ENCODE measurements around the gene FAM8A1. TPM values are rescaled to one million over a fixed set of nuclear protein-coding genes. Genes with fewer than 3 reads are reported as not detected.

The FAM8A1 gene
- total RNA-seq, 1 donor from 2014 or later: 29.8 TPM

DNA sequence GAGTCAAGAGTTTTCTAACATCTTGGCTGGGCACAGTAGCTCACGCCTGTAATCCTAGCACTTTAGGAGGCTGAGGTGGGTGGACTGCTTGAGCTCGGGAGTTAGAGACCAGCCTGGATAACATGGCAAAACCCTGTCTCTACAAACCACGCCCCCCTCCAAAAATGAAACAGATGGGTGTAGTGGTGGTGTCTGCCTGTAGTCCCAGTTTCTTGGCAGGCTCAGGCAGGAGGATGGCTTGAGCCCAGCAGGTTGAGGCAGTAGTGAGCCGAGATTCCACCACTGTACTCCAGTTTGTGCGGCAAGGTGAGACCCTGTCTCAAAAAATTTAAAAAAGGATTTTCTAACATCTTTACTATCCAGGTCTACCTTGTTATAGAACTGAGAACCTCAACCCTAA lies 22.0 kb downstream of the FAM8A1 start:
- Histone ChIP-seq H3K9me3 (no peaks in the 10 kb centered on the region), H3K27ac (no peak overlapping the region), H3K36me3 (peaks cover 62% of the 10 kb centered on the region), H3K4me1 (no peaks in the 10 kb centered on the region), H3K4me3 (no peak overlapping the region), H3K27me3 (ENCODE audit: low read depth) (no peaks in the 10 kb centered on the region)
- no peak for ATAC-seq
- TF ChIP-seq, protein P1, sequence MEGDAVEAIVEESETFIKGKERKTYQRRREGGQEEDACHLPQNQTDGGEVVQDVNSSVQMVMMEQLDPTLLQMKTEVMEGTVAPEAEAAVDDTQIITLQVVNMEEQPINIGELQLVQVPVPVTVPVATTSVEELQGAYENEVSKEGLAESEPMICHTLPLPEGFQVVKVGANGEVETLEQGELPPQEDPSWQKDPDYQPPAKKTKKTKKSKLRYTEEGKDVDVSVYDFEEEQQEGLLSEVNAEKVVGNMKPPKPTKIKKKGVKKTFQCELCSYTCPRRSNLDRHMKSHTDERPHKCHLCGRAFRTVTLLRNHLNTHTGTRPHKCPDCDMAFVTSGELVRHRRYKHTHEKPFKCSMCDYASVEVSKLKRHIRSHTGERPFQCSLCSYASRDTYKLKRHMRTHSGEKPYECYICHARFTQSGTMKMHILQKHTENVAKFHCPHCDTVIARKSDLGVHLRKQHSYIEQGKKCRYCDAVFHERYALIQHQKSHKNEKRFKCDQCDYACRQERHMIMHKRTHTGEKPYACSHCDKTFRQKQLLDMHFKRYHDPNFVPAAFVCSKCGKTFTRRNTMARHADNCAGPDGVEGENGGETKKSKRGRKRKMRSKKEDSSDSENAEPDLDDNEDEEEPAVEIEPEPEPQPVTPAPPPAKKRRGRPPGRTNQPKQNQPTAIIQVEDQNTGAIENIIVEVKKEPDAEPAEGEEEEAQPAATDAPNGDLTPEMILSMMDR (IDR thresholded peaks at IDR 0.05): no peak
- DNase-seq: no peak
- intact Hi-C loops (cut with DNase I): no loop called here

DNA sequence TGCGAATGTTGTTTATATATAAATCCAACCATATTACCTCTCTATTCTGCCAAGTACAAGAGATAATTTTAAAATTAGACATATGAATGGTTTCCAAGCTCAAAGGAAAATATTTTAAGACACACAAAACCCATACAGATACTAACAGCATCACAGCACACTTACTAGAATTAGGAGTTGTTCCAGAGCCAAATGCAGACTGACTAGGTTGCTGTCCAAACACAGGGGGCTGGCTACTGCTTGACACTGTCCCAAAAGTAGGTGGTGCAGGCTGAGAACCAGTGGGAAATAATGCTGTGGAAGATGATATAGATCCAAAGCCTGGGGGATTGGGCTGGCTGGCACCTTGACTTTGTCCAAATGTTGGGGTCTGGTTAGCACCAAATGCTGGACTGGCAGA lies 24.3 kb downstream of the FAM8A1 start:
- H3K27me3 ChIP-seq (ENCODE audit: low read depth): no peaks in the 10 kb centered on the region
- no peak overlapping the region for H3K4me3 ChIP-seq
- H3K36me3 ChIP-seq: peaks cover 72% of the 10 kb centered on the region
- H3K9me3 ChIP-seq: no peaks in the 10 kb centered on the region
- DNase-seq (no peak), ATAC-seq (no peak)
- peaks cover 2% of the 10 kb centered on the region for H3K4me1 ChIP-seq
- no peak overlapping the region for H3K27ac ChIP-seq
- intact Hi-C loops (cut with DNase I): no loop called here
- TF ChIP-seq, protein P1 (IDR thresholded peaks at IDR 0.05): no peak

DNA sequence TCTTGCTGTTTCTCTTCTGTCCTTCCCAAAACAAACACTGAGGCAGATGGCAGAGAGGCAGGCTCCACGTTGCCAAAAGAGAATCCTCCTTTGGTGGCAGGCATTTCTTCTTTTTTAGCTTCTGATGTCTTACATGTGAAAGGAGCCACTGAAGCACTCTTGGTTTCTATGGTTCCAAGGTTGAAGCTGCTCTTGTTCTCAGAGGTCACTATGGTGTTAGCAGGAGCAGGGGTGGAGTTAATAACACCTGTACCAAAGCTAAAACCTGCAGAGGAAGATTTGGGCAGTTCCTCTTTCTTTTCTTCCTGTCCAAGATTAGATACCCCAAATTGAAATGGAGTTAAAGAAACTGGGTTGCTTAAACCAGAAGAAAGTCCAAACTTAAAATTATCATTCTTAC lies 28.8 kb downstream of the FAM8A1 start:
- DNase-seq (no peak), ATAC-seq (no peak)
- Histone ChIP-seq H3K27me3 (ENCODE audit: low read depth) (no peaks in the 10 kb centered on the region), H3K9me3 (no peaks in the 10 kb centered on the region), H3K36me3 (peaks cover 72% of the 10 kb centered on the region), H3K27ac (no peak overlapping the region), H3K4me1 (peaks cover 17% of the 10 kb centered on the region), H3K4me3 (no peak overlapping the region)
- intact Hi-C loops (cut with DNase I): no loop called here
- TF ChIP-seq, protein P1 (IDR thresholded peaks at IDR 0.05): no peak

DNA sequence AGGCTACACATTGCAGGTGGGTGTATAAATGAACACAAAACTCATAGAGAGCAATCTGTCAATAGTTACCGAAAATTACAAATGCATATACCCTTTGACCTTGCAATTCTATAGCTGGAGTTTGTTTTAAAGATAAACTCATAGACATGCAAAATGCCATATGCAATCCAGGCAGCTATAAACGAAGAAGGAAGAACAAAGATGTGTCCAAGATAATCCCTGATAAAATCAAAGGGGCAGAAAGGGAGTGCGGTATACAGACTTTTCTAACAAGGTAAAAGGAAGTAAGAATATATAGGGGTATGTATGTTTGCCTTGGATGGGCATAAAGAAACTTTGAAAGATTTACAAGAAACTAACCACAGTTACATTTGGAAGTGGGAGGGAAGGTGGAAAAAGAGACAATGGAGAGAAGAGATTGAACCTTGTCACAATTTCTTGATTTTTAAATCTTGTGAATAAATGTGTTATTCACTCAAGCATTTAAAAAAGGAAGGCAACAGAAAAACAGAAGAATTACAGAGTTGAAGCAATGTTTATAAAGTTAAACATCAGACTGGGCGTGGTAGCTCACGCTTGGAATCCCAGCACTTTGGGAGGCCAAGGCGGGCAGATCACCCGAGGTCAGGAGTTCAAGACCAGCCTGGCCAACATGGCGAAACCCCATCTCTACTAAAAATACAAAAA lies 29.9 kb downstream of the FAM8A1 start:
- peaks cover 17% of the 10 kb centered on the region for H3K4me1 ChIP-seq
- H3K27me3 ChIP-seq (ENCODE audit: low read depth): no peaks in the 10 kb centered on the region
- no peak overlapping the region for H3K4me3 ChIP-seq
- H3K9me3 ChIP-seq: no peaks in the 10 kb centered on the region
- intact Hi-C loops (cut with DNase I): no loop called here
- no peak overlapping the region for H3K27ac ChIP-seq
- DNase-seq (no peak), ATAC-seq (no peak)
- peaks cover 62% of the 10 kb centered on the region for H3K36me3 ChIP-seq
- TF ChIP-seq, protein P1 (IDR thresholded peaks at IDR 0.05): no peak

DNA sequence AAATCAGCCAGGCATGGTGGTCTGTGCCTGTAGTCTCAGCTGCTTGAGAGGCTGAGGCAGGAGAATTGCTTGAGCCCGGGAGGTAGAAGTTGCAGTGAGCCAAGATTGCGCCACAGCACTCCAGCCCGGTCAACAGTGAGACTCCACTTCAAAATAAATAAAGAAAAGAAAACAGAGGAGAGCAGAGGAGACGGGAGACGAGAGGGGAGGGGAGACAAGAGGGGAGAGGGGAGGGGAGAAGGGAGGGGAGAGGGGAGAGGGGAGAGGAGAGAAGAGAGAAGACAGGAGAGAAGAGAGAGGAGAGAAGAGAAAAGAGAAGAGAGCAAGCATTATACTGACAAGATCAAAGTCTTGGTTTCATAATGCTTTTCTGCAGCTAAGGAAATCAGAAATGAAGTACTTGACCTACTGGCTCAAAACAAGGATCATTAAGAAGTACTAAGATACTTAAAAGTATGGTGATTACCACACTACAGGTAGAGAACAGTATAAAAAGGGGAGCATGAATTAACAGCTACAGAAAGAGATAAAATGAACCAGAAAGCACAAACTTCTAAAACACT lies 30.5 kb downstream of the FAM8A1 start:
- DNase-seq: peak; percentile 75
- no peak overlapping the region for H3K4me3 ChIP-seq
- TF ChIP-seq, protein P1 (IDR thresholded peaks at IDR 0.05): no peak
- H3K4me1 ChIP-seq: peaks cover 17% of the 10 kb centered on the region
- intact Hi-C loops (cut with DNase I): no loop called here
- H3K27me3 ChIP-seq (ENCODE audit: low read depth): no peaks in the 10 kb centered on the region
- no peaks in the 10 kb centered on the region for H3K9me3 ChIP-seq
- H3K36me3 ChIP-seq: peaks cover 61% of the 10 kb centered on the region
- ATAC-seq: peak; percentile 64 to 85
- no peak overlapping the region for H3K27ac ChIP-seq

Data from lower lobe of right lung (tissue), 2 donors.